GM21723 (cell line): ENCODE data around the gene C12orf76.
"Not testable (repeated sequence)": the region's sequence is repeated elsewhere in the genome, so short reads cannot be mapped to it uniquely, and the experiment has no call there.

ENCODE experiments used
- ATAC-seq: cut with Tn5 transposase; IDR thresholded peaks from one replicate; pipeline ENCODE4 v1.9.1; 2021; ENCODE audit warnings: mild to moderate bottlenecking, moderate library complexity; ENCODE audit not compliant: unreplicated experiment

C12orf76 gene, protein sequence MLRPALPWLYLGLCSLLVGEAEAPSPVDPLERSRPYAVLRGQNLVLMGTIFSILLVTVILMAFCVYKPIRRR

DNA sequence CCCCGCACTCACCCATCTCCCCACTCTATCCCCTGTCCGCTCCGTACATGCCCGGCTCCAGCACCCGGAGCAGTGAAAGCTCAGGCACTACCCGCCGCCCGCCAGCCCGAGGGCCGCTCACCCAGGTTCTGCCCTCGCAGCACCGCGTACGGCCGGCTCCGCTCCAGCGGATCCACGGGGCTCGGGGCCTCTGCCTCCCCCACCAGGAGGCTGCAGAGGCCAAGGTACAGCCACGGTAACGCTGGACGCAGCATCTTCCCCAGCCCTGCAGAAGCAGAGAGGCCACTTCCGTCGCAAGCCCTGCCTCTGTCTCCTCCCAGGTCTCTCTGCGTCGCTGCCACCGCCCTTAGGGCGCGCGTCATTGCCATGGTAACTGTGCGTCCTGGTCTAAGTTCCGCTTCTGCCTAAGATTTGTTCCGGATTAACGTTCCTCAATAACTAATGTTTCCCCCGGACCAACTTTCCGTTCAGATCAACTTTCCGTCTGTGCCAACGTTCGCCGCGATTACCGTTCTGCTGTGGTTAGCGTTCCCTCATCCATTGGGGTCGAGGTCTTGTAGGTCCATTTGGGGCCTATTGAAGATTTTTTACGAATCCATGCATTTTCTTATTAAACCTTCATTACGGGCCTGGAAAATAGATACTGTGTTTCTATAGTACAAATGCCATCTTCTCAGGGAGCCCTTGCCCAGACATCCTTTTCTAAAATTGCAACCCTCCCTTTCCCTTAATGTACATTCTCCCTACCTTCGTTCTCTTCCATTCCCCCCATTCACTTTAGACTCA, at the start of gene C12orf76:
Gene C12orf76, minus strand, starts transcription at position 281 of the 786 bp plus-strand sequence. Its CDS starts 27 bp downstream, at position 254.
- ATAC-seq, result peak; percentile 98

DNA sequence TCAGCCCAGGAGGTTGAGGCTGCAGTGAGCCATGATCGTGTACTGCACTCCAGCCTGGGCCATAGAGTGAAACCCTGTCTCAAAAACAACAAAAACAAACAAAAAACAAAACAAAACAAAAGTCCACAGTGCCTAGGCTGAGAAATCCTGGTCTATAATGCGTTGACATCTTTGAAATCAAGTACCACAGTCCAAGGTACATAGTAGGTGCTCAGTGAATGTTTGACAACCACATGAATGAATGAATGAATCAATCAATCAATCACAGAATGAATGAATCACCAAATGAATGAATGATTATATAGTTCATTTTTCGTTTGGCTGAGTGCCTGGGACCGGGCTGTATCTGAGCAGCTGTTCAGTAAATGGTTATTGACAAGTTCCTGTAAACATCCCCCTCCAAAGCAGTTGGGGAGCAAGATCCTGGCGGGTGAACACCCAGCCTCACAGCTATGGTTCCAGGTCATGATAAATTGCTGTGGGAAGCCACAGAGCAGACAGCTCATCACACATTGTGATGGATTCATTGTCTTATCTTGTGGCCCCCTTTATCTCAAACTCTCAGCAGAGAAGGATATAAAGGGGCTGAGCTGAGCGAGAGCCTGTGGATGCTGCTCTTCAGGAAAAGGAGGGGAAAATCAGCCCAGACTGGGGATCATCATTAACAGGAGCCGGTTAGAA, 45.4 kb upstream of the C12orf76 start:
- ATAC-seq, result no peak

DNA sequence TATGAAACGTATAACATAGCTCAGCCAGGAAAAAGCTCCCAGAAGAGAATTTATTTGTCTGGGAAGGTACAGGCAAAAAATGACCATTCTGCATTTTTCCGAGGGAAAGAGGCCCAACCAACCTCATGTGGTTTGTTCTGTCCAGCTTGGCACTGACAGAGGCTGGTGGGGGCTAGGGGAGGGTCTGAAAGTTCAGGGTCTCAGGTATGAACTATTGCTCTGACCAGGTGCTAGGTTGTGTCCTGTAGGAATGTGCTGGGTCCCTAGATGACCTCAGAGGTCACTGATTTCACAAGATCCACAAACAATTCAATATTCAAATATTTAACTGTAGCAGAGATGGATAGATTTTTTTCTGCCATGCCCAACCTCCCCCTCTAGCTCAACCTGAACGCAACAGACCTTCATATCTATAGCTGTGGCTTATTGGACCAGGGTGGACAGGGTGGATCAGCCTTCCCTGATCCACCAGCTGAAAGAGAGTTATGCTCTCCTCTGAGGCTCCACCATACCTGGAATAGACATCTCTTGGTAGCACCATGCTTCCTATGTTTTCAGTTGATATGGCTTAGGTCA, 42.9 kb upstream of the C12orf76 start:
- no peak for ATAC-seq

DNA sequence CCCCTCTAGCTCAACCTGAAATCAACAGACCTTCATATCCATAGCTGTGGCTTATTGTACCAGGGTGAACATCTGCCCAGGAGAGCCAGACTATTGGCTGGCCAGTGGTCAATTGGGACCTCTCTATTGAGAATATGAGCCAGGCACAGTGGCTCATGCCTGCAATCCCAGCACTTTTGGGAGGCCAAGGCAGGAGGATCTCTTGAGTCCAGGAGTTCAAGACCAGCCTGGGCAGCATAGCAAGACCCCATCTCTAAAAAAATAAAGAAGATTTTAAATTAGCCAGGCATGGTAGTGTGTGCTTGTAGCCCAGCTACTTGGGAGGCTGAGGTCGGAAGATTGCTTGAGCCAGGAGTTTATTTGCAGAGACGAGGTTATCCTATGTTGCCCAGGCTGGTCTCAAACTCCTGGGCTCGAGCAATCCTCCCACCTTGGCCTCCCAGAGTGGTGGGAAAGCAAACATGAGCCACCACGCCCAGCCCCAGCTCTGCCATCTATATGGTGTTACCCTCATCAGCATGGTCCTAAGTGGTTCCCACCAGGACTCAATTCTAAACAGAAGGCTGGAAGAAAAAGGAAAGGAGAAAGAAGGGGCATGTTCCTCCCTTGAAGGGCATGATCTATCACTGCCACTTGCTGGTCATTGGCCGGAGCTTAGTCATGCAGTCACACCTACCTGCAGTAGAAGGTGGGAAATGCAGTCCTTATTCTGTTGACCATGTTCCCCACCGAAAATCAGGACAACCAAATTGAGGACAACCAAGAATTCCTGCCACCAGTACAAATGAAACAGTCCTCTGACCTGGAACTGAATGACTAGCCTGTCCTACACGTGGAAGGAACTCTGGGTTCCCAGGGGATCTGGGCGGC, 42.2 kb upstream of the C12orf76 start:
- no peak for ATAC-seq

DNA sequence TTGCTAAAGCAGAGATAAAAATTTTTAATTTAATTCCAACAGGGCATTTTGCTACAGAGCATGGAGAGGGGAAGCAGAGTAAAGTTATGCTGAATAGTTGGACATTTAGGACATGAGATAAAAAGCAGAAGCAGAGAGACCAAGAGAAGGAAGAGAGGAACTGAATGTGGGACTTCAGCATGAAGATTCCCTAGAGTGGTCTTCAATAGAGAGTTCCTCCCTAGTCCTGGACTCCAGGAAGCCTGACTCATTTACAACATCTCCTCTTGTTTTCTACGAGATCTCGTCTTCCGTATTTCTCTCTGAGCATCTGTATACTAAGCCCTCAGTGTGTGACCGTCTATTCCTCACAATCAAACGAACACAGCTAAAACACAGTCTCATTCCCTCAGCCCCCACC, 40.6 kb upstream of the C12orf76 start:
- no peak for ATAC-seq

DNA sequence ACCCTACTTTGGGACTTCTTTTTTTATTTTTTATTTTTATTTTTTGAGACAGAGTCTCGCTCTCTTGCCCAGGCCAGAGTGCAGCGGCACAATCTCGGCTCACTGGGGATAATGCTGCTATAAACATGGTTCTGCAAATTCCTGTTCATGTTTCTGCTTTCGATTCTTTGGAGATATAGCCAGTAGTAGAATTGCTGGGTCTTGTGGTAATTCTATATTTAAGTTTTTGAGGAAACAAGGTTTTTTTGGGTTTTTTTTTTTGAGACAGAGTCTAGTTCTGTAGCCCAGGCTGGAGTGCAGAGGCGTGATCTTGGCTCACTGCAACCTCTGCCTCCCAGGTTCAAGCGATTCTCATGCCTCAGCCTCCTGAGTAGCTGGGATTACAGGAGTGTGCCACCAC, 39.9 kb upstream of the C12orf76 start:
- ATAC-seq, result not testable (repeated sequence)

DNA sequence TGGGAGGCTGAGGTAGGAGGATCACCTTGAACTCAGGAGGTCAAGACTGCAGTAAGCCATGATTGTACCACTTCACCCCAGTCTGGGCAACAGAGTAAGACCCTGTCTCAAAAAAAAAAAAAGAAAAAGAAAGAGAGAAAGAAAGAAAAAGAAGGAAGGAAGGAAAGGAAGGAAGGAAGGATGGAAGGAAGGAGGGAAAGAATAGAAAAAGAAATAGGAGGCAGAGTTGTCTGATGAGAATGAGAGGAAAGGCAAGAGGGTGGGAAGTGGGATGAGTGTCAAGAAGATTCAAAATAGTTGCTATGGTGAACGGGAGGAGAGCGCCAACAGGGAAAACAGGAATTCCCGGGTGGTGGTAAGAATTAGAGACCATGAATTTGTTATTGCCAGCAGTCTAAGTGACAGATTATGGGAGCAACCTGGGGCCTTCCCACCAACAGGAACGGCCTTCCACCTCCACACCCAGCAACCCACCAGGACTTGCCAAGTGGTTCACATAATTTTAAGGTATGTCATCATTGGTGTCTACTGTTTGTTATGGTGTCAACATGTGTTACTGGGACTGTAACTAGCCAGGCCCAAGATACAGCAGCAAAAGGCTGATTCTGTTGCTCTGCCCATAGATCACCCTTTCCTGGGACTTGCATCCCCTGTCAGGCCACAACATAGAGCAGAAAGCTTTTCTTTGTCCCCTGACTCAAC, 36.1 kb upstream of the C12orf76 start:
- no peak for ATAC-seq

DNA sequence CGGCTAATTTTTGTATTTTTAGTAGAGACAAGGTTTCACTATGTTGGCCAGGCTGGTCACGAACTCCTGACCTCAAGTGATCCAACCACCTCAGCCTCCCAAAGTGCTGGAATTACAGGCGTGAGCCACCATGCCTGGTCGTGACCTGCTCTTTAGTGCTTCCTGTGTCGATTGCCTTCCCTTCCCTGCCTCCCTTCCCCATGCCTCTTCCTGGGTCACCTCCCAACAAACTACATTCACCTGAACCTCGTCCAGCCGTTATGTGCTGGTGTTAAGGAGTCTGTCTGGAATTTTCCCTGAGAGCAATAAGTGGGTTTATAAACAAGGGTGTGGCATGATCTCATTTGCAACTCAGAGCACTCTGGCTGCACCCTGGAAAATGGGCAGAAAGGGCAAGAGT, 32.1 kb upstream of the C12orf76 start:
- no peak for ATAC-seq

DNA sequence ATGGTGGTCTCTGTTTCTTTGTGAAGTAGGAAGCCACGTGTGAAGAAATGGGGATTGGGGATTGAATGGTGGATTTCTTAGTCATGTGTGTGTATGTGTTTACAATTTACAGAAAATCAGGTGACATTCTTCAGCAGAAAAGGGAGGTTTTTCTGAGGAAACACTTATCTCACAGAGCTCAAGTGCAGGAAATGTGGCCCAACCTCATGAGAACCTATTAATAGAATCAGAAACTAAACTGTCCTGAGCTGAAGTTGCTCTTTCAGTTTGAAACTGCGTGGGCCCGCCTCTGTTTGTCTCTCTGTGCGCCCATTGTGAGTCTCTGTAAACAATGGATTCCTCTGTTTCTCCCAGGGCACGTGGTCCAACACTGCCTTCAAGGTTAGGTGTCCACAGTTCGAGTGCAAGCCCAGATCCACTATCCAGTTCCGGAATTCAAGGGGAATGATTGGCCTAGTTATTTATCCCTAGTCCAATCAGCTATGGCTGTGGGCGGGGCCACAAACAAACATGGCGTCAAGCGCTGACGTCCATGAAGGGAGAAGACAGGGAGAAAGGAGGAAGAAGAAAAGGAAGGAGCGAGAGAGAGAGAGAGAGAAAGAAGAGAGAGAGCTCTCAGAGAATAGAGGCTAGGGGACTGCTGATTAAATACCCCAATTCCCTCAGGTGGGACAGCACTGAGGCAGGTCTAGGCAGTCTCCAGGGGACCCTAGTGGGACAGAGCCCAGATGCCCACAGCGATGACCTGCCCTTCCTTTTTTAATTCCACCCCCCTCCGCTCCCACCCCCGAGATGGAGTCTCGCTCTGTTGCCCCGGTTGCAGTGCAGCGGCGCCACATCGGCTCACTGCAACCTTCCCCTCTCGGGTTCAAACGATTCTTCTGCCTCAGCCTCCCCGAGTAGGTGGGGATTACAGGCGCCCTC, 31.4 kb upstream of the C12orf76 start:
- peak; percentile 88 for ATAC-seq

DNA sequence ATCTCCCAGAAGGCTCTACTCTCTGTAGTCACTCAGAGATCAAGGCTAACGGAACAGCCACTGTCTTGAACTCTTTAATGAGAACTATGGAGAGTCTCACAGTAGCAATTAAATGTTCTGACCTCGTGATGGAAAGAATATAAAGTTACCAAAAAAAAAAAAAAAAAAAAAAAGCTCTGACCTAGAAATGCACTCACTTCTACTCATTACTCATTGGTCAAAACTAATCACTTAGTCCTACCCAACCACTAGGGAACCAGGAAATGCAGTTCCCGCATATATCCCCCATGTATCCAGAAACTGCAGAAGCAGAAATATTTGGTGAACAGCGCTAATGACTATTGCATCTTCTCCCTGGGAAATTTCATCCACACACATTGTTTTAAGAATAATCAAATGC, 29.5 kb upstream of the C12orf76 start:
- ATAC-seq, result no peak

DNA sequence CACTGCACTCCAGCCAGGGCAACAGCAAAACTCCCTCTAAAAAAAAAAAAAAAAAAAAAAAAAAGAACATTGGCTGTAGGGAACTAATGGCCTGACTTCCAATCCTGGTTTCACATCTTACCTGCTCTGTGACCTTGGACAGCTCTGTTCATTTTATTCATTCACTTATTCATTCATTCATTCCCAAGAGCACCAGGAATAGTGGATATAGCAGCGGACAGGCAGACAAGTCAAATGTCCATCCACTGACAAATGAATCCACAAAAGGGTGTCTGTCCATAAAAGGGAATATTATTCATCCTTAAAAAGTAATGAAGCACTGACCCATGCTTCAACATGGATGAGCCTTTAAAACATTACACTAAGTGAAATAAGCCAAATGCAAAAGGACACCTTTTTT, 27.6 kb upstream of the C12orf76 start:
- ATAC-seq, result no peak

DNA sequence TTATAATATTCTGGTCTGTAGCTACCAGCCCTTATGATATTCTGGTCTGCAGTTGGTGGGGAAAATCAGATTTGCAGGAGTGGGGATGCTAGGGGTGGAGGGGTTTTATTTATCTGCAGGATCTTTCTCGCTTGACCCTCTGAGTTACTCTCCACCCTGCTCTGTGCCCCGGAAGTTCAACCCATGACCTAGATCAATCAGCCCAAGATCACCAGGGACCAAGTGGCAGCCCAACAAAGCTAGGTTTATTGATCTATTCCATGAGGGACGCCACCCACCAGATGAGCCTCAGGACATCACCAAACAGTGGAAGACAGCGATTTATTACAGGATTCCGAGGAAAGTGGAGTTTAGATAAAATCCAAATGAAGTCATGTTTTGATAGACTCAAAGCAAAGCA, 25.8 kb upstream of the C12orf76 start:
- no peak for ATAC-seq

DNA sequence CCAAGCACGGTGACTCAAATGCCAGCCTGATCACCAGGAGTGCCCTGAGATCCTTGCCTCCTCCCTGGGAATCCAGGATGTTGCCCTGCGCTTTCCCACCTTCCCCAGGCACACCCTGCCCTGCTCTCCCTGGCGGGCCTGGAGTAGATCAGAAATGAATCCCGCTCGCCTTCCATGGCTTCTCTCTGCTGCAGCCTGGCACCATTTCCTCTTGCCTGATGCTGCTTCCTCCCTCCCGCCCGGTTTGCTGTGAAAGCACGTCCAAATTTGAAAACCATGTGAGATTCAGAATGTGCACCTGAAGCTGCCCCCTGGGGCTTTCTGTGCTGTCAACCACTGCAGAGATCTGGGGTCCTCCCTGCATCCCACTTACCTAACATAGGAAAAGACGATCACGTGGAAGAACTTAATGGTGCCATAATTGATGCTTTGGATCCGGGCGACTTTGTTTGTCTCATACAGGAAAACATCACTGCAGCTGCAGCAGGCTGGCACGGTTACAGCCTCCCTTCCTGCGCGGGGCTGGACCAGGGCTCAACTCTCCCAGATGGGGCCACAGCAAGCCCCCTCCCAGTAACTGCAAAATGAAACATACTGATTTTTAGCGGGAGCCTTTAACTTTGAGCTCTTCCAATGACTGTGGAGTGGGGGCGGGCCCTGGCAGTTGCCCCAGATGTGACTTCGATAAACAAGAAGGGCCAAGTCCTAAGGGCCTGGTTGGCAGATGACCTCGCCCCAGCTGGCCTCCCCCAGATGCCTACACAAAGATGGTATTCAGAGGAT, 24.9 kb upstream of the C12orf76 start:
- no peak for ATAC-seq

DNA sequence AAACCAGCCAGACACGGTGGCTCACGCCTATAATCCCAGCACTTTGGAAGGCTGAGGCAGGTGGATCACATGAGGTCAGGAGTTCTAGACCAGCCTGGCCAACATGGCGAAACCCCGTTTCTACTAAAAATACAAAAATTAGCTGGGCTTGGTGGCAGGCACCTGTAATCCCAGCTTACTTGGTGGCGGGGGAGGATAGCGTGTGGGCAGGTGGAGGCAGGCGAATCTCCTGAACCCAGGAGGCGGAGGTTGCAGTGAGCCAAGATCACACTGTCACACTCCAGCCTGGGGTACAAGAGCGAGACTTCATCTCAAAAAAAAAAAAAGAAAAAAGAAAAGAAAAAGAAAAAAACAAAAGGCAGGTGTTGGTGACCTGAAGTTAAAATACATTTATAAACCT, 24.3 kb upstream of the C12orf76 start:
- not testable (repeated sequence) for ATAC-seq

DNA sequence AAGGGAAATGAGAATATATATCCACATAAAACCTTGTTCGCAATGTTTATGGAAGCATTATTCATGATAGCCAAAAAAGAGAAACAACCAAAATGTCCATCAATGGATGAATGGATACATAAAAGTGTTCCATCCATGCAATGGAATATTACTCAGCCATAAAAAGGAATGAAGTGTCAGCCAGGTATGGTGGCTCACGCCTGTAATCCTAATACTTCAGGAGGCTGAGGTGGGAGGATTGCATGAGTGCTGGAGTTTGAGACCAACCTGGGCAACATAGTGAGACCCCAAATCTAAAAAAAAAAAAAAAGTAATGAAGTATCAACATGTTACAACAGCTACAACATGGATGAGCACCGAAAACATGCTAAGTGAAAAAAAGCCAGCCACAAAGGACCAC, 23.6 kb upstream of the C12orf76 start:
- no peak for ATAC-seq

DNA sequence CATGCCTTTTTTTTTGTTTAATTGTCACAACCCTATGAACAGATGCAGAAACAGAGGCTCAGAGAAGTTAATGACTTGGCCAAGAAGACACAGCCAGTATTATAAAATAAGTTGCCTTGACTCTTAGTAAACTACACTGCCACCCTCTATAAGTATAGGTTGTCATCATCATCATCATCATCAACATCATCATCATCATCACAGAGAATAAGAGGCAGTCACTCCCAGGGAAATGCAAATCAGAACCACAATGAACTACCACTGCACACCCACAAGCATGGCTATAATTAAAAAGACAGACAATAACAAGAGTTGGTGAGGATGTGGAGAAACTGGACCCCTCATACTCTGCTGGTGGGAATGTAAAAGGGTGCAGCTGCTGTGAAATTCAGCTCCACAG, 23.2 kb upstream of the C12orf76 start:
- ATAC-seq, result no peak

DNA sequence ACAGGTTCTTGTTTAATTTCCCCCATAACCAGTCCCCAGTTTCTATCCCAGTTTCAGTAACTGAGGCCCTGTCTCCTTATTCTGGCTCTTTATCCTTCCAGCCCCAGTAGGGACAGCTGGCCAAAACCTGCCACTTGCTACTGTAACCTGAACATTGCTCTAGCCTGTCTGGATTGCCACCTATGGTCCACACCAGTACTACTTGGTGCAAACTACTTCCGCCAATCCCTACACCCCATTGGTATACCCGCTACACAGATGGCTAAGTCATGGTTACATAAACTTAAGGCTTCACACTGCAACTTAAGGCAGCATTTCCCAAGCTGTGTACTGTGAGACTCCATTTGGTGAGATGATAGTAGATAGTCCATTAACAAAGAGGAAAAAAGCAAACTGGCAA, 20.3 kb upstream of the C12orf76 start:
- ATAC-seq, result no peak

DNA sequence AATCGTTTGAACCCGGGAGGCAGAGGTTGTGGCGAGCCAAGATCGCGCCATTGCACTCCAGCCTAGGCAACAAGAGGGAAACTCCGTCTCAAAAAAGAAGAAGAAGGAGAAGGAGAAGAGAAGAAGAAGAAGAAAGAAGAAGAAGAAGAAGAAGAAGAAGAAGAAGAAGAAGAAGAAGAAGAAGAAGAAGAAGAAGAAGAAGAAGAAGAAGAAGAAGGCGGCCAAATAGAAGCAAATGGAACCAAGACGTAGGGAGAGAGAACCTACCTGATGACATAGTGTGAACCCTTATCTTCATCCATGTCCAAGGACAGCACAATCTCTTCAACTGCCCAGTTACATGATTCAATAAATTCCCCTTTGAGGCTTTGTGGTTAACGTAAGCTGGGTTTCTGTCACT, 19.8 kb upstream of the C12orf76 start:
- ATAC-seq, result not testable (repeated sequence)

DNA sequence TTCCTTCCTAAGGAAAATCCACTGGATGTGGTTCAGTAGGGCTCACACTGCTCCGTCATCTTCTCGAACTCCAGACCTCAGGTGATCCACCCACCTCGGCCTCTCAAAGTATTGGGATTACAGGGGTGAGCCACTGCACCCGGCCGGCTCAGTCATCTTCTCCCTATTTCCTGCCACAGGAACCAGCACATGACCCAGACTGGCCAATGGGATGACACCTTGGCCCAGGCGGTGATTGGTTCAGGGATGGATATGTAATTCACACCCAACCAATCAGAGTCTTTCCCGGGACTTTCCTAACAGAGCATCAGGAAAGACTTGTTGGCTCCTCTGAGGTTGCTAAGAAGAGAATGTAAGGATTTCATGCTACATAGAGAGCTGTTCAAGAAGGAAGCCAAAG, 19.2 kb upstream of the C12orf76 start:
- ATAC-seq, result no peak
